ENCODE data around the gene IQCH. TPM values are rescaled to one million over a fixed set of nuclear protein-coding genes. Genes with fewer than 3 reads are reported as not detected.

The IQCH gene
- total and polyA plus RNA-seq, 9 of the 15 experiments (the other 6 are each of a cell fraction or from before 2014, with no cell fraction given) = 1.8 to 3.9 (median 2.7) TPM

DNA sequence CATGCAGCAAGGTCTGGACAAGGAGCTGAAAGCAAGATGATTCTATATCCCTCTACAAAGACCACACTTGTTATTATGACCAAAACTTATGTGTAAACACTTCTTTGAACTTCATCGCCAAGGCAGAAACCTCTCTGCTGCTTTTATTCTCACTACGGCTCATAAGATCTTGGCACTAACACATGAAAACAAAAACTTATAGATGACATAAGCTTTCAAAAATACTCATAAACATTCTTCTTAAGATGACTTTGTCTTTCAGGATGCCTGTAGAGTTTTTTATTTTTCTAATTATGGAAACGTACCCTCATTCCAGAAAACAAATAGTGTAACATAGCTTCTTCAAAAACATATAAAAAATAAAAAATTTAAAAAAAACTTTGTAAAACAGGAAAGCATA is 253.8 kb downstream of the IQCH start:
- Histone ChIP-seq H3K4me1 (replicated peaks in 1 of 2; ENCODE audit: control insufficient read depth in 2 of 2, insufficient read depth in 2 of 2, low read length in 2 of 2) (peaks cover 3 to 10% of the 10 kb centered on the region in 2 experiments; a peak in 2 of 5 replicates), H2AFZ (ENCODE audit: low read depth, low read length) (no peak overlapping the region), H3K36me3 (ENCODE audit: control insufficient read depth, insufficient read depth, low read length) (no peaks in the 10 kb centered on the region), H3K9me1 (ENCODE audit: control insufficient read depth, insufficient read depth, low read length) (no peaks in the 10 kb centered on the region), H3K4me2 (ENCODE audit: insufficient read depth, low read length) (no peak overlapping the region), H3K27ac (ENCODE audit: extremely low read depth, low read depth, low read length) (no peak overlapping the region), H3K9ac (ENCODE audit: insufficient read depth in 1 of 2, low read depth in 2 of 2, low read length in 2 of 2) (no peak overlapping the region), H3K9me3 (replicated peaks; ENCODE audit: control insufficient read depth, insufficient read depth, low read depth, low read length) (no peaks in the 10 kb centered on the region), H3K27me3 (ENCODE audit: control insufficient read depth in 2 of 2, insufficient read depth in 2 of 2, low read length in 2 of 2) (no peaks in the 10 kb centered on the region), H4K20me1 (replicated peaks; ENCODE audit: control insufficient read depth, insufficient read depth, low read length) (no peaks in the 10 kb centered on the region), H3K79me2 (ENCODE audit: control insufficient read depth, insufficient read depth, low read length) (no peaks in the 10 kb centered on the region), H3K4me3 (no peak overlapping the region)
- 88% methylated on average over 3 of the region's 3 CpGs for WGBS (ENCODE audit: insufficient coverage, low coverage, missing lambda C conversion rate)
- in situ Hi-C loops (cut with MboI) = no loop called here
- POLR2A ChIA-PET = interaction anchor here (0.9 kb wide), 1 partner anchor 14 kb away, joined by 3 read pairs; no protein-coding TSS in a partner anchor
- TF ChIP-seq ZNF121 (CRISPR knock-in tag; conservative IDR thresholded peaks at IDR 0.05) = no peak
- TF ChIP-seq RBM22 (IDR thresholded peaks at IDR 0.05; ENCODE audit: low read depth, low read length, poor library complexity, severe bottlenecking) = no peak
- TF ChIP-seq RUNX1 (IDR thresholded peaks at IDR 0.05; ENCODE audit: low read depth) = no peak
- TF ChIP-seq SMC3 (conservative IDR thresholded peaks at IDR 0.05; ENCODE audit: insufficient read depth, low read depth, low read length) = no peak
- TF ChIP-seq RFX7 (CRISPR knock-in tag; IDR thresholded peaks at IDR 0.05) = no peak
- TF ChIP-seq JUND (IDR thresholded peaks at IDR 0.05; ENCODE audit: borderline replicate concordance, low read depth, low read length) = no peak
- TF ChIP-seq JUND (tag; IDR thresholded peaks at IDR 0.05; ENCODE audit: borderline replicate concordance, low read depth, low read length) = no peak
- TF ChIP-seq, protein P1, sequence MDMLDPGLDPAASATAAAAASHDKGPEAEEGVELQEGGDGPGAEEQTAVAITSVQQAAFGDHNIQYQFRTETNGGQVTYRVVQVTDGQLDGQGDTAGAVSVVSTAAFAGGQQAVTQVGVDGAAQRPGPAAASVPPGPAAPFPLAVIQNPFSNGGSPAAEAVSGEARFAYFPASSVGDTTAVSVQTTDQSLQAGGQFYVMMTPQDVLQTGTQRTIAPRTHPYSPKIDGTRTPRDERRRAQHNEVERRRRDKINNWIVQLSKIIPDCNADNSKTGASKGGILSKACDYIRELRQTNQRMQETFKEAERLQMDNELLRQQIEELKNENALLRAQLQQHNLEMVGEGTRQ (CRISPR knock-in tag; IDR thresholded peaks at IDR 0.05) = no peak
- TF ChIP-seq ELF2 (CRISPR knock-in tag; IDR thresholded peaks at IDR 0.05) = no peak
- no peak for TF ChIP-seq TAF1 (IDR thresholded peaks at IDR 0.05; ENCODE audit: control insufficient read depth, extremely low read depth, insufficient read depth, low read length, severe bottlenecking)
- no peak for FAIRE-seq
- intact Hi-C loops (cut with micrococcal nuclease) = no loop called here
- no TSS peak for BruUV-seq (replicated peaks)
- DNase-seq (ENCODE audit: extremely low read depth in 1 of 4, low spot score in 3 of 4) = no peak
- CTCF ChIA-PET (ENCODE audit: low intra/inter-chr PET ratio) = no interaction called here
- no peak for ATAC-seq

Measured in K562 (cell line).